ENCODE results near the gene HYAL3. TPM values are rescaled to one million over a fixed set of nuclear protein-coding genes. Genes with fewer than 3 reads are reported as not detected.

HYAL3 gene
- total and polyA plus RNA-seq, 2 of the 13 experiments (the other 11 are each of a cell fraction or from before 2014, with no cell fraction given), result 5.5 to 10.4 TPM

- TF ChIP-seq CHD4 (IDR thresholded peaks at IDR 0.05; ENCODE audit: borderline replicate concordance, low read length) (peak; percentile 80; the same call in 1 of the 2 replicates), ZNF891 (CRISPR knock-in tag; IDR thresholded peaks at IDR 0.05) (no peak), PHF8 (CRISPR knock-in tag; IDR thresholded peaks at IDR 0.05) (peak; percentile 47; the same call in 1 of the 2 replicates), THRA (CRISPR knock-in tag; IDR thresholded peaks at IDR 0.05; ENCODE audit: borderline replicate concordance) (peak; percentile 52; the same call in 1 of the 2 replicates), NCOA2 (CRISPR knock-in tag; IDR thresholded peaks at IDR 0.05) (peak; percentile 44), ZNF773 (CRISPR knock-in tag; IDR thresholded peaks at IDR 0.05; ENCODE audit: borderline replicate concordance) (no peak), ZNF841 (CRISPR knock-in tag; IDR thresholded peaks at IDR 0.05; ENCODE audit: borderline replicate concordance) (no peak), AHR (CRISPR knock-in tag; IDR thresholded peaks at IDR 0.05) (no peak), ZNF432 (CRISPR knock-in tag; IDR thresholded peaks at IDR 0.05; ENCODE audit: borderline replicate concordance) (no peak), GPN1 (CRISPR knock-in tag; IDR thresholded peaks at IDR 0.05; ENCODE audit: borderline replicate concordance) (no peak), ATRX (CRISPR knock-in tag; IDR thresholded peaks at IDR 0.05; ENCODE audit: borderline replicate concordance) (no peak), TRIM22 (IDR thresholded peaks at IDR 0.05) (no peak), SUZ12 (IDR thresholded peaks at IDR 0.05; ENCODE audit: low read depth, low read length) (no peak), TCF7L2 (IDR thresholded peaks at IDR 0.05; ENCODE audit: low read depth, low read length) (no peak), ETS1 (CRISPR knock-in tag; IDR thresholded peaks at IDR 0.05) (no peak), SRY (CRISPR knock-in tag; IDR thresholded peaks at IDR 0.05) (no peak), ZNF101 (CRISPR knock-in tag; IDR thresholded peaks at IDR 0.05; ENCODE audit: borderline replicate concordance, low read depth) (no peak), GATAD2A (CRISPR knock-in tag; IDR thresholded peaks at IDR 0.05) (no peak; the same call in 1 of the 2 replicates), BCL3 (CRISPR knock-in tag; IDR thresholded peaks at IDR 0.05) (no peak), ZKSCAN1 (IDR thresholded peaks at IDR 0.05; ENCODE audit: low read length) (no peak), PHF20 (CRISPR knock-in tag; IDR thresholded peaks at IDR 0.05) (no peak), SIX1 (CRISPR knock-in tag; IDR thresholded peaks at IDR 0.05; ENCODE audit: borderline replicate concordance) (peak; percentile 97), DZIP1 (CRISPR knock-in tag; IDR thresholded peaks at IDR 0.05) (no peak)
These were observed 30.3 kb downstream of the HYAL3 start, which contains the start of gene SEMA3B (continued) for GRCh38 chr3:50268703-50269451.
